ENCODE results near the gene SPEN. TPM values are rescaled to one million over a fixed set of nuclear protein-coding genes. Genes with fewer than 3 reads are reported as not detected.
"Not testable (repeated sequence)": the region's sequence is repeated elsewhere in the genome, so short reads cannot be mapped to it uniquely, and the experiment has no call there.

Gene SPEN
- total RNA-seq, 1 donor from 2014 or later, result 55.2 TPM

DNA sequence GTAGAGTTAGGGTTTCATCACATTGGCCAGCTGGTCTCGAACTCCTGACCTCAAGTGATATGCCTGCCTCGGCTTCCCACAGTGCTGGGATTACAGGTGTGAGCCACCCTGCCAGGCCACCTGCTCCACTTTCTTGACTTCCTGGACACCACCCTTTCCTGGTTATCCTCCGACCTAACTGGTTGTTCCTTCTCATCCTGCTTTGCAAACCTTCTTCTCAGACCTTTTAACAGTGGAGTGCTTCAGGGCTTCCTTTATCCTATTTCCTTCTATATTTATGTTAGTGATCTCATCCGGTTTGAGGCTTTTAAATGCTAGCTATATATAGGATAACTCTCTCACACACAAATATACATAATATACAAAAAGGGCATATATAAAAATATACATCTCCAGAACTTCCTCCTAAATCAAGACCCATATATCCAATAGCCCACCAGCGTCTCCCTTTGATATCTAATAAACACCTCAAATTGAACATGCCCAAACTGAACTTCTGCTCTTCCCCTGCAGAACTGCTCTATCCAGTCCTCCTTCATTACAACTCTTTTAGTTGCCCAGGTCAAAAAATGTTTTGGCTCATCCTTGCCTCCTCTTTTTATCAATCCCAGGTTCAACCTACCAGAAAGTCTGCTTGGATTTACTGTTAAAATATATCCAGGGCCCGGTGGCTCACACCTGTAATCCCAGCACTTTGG, 20.5 kb upstream of the SPEN start:
- peaks cover 21% of the 10 kb centered on the region for H3K4me1 ChIP-seq
- H3K36me3 ChIP-seq, result no peaks in the 10 kb centered on the region
- TF ChIP-seq POLR2AphosphoS5 (IDR thresholded peaks at IDR 0.05; ENCODE audit: insufficient read depth in 1 of 2, low read depth in 1 of 2), result no peak
- TF ChIP-seq POLR2A (IDR thresholded peaks at IDR 0.05), result no peak
- TF ChIP-seq, protein P1, sequence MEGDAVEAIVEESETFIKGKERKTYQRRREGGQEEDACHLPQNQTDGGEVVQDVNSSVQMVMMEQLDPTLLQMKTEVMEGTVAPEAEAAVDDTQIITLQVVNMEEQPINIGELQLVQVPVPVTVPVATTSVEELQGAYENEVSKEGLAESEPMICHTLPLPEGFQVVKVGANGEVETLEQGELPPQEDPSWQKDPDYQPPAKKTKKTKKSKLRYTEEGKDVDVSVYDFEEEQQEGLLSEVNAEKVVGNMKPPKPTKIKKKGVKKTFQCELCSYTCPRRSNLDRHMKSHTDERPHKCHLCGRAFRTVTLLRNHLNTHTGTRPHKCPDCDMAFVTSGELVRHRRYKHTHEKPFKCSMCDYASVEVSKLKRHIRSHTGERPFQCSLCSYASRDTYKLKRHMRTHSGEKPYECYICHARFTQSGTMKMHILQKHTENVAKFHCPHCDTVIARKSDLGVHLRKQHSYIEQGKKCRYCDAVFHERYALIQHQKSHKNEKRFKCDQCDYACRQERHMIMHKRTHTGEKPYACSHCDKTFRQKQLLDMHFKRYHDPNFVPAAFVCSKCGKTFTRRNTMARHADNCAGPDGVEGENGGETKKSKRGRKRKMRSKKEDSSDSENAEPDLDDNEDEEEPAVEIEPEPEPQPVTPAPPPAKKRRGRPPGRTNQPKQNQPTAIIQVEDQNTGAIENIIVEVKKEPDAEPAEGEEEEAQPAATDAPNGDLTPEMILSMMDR (IDR thresholded peaks at IDR 0.05), result no peak
- intact Hi-C loops (cut with DNase I), result no loop called here
- H3K9me3 ChIP-seq, result no peaks in the 10 kb centered on the region
- H3K27ac ChIP-seq, result no peak overlapping the region
- DNase-seq (ENCODE audit: extremely low spot score in 2 of 2), result no peak
- H3K4me3 ChIP-seq, result no peak overlapping the region
- no peaks in the 10 kb centered on the region for H3K27me3 ChIP-seq

DNA sequence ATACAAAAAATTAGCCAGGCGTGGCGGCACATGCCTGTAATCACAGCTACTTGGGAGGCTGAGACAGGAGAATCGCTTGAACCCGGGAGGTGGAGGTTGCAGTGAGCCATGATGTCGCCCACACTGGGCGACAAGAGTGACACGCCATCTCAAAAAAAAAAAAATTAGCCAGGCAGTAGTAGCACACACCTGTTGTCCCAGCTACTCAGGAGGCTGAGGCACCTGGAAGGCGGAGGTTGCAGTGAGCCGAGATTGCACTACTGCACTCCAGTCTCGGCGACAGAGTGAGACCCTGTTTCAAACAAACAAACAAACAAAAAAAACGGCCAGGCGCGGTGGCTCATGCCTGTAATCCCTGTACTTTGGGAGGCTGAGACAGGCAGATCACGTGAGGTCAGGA, 19.9 kb upstream of the SPEN start:
- H3K36me3 ChIP-seq; H3K27ac ChIP-seq; H3K27me3 ChIP-seq; intact Hi-C loops (cut with DNase I); H3K9me3 ChIP-seq; DNase-seq (ENCODE audit: extremely low spot score in 2 of 2); H3K4me3 ChIP-seq: not testable (repeated sequence)
- peaks cover 27% of the 10 kb centered on the region for H3K4me1 ChIP-seq

GRCh38 chr1:15828931-15829330, 18.6 kb upstream of the SPEN start:
- H3K27me3 ChIP-seq; H3K27ac ChIP-seq; H3K4me3 ChIP-seq; DNase-seq (ENCODE audit: extremely low spot score in 2 of 2); intact Hi-C loops (cut with DNase I); H3K9me3 ChIP-seq; H3K36me3 ChIP-seq: not testable (repeated sequence)
- H3K4me1 ChIP-seq, result peaks cover 41% of the 10 kb centered on the region

- Histone ChIP-seq H3K36me3 (no peaks in the 10 kb centered on the region), H3K9me3 (no peaks in the 10 kb centered on the region), H3K4me1 (peaks cover 41% of the 10 kb centered on the region), H3K27me3 (no peaks in the 10 kb centered on the region), H3K27ac (no peak overlapping the region), H3K4me3 (no peak overlapping the region)
- intact Hi-C loops (cut with DNase I), result no loop called here
- no peak for DNase-seq (ENCODE audit: extremely low spot score in 2 of 2)
- TF ChIP-seq, protein P1 (IDR thresholded peaks at IDR 0.05), result no peak
- TF ChIP-seq POLR2AphosphoS5 (IDR thresholded peaks at IDR 0.05; ENCODE audit: insufficient read depth in 1 of 2, low read depth in 1 of 2), result no peak
- no peak for TF ChIP-seq POLR2A (IDR thresholded peaks at IDR 0.05)
These were observed 17.2 kb upstream of the SPEN start for GRCh38 chr1:15830258-15830657.

- peaks cover 48% of the 10 kb centered on the region for H3K4me1 ChIP-seq
- H3K27me3 ChIP-seq, result no peaks in the 10 kb centered on the region
- H3K27ac ChIP-seq, result peak overlapping the region; percentile 100
- intact Hi-C loops (cut with DNase I), result no loop called here
- H3K9me3 ChIP-seq, result no peaks in the 10 kb centered on the region
- H3K36me3 ChIP-seq, result no peaks in the 10 kb centered on the region
- no peak for DNase-seq (ENCODE audit: extremely low spot score in 2 of 2)
- peak; percentile 22 to 61 for TF ChIP-seq POLR2AphosphoS5 (IDR thresholded peaks at IDR 0.05; ENCODE audit: insufficient read depth in 1 of 2, low read depth in 1 of 2)
- TF ChIP-seq, protein P1 (IDR thresholded peaks at IDR 0.05), result no peak
- H3K4me3 ChIP-seq, result peak overlapping the region; percentile 34 to 75
These were observed 14.3 kb upstream of the SPEN start for GRCh38 chr1:15833069-15833679.

GRCh38 chr1:15833842-15834405, 13.6 kb upstream of the SPEN start:
- TF ChIP-seq POLR2A (IDR thresholded peaks at IDR 0.05) (no peak), POLR2AphosphoS5 (IDR thresholded peaks at IDR 0.05; ENCODE audit: insufficient read depth in 1 of 2, low read depth in 1 of 2) (no peak)
- TF ChIP-seq, protein P1 (IDR thresholded peaks at IDR 0.05), result no peak
- intact Hi-C loops (cut with DNase I), result loop anchor here (2.0 kb wide), 4 partner anchors 15 to 115 kb away; no protein-coding TSS in a partner anchor
- Histone ChIP-seq H3K36me3 (no peaks in the 10 kb centered on the region), H3K9me3 (no peaks in the 10 kb centered on the region), H3K4me3 (peak overlapping the region; percentile 74 to 75), H3K27me3 (no peaks in the 10 kb centered on the region), H3K4me1 (peaks cover 48% of the 10 kb centered on the region), H3K27ac (peak overlapping the region; percentile 100)
- DNase-seq (ENCODE audit: extremely low spot score in 2 of 2), result no peak

All from vagina (tissue), 2 donors.